ENCODE results near the gene SLC1A2.

DNA sequence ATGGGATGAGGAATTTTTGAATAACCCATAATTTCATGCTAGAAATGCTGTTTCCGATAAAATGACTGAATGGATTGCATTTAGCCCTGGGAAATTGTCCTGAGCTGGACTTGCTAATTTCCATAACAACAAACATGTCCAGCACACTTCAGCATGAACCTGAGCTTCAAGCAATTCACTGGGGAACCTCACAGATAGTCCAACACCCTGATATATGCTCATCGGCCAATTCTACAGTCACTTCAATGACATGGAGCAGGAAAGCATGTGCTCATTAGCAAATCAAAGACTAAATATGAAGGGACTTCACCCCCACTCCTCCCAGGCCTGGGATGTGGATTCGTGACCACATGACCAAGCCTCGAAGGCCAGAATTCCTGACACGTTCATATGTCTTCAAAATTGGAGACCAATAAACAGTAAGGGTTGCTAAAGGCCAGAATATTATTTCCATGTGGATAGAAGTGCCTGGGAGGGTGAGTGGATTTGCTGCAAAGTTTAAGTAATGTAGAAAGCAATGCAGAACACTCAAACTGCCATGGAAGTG, 131.9 kb downstream of the SLC1A2 start:
- no peak for TF ChIP-seq EP300 (IDR thresholded peaks at IDR 0.05)
- no peak for TF ChIP-seq POLR2A (IDR thresholded peaks at IDR 0.05)
